A673 (cell line): ENCODE measurements around the gene SHISAL2B. TPM values are rescaled to one million over a fixed set of nuclear protein-coding genes. Genes with fewer than 3 reads are reported as not detected.

Source experiments
- BruUV-seq: library from RNA; stranded (reverse); fragments of 400-500 nt; replicated peaks from 2 replicates; lab custom pipeline; 2021; lab: Mats Ljungman, UMichigan
- CTCF ChIA-PET: fragments of 300-600 bp; sonication (Branson Sonifier 250); formaldehyde crosslinking; loops from one replicate; lab custom pipeline; 2022; ENCODE audit warnings: antibody characterized with exemption; lab: Charles Lee
- POLR2A ChIA-PET: fragments of 300-600 bp; sonication (Branson Sonifier 250); formaldehyde crosslinking; loops from one replicate; lab custom pipeline; 2022; ENCODE audit warnings: antibody characterized with exemption; ENCODE audit not compliant: low non-redundant PET; lab: Charles Lee
- DNase-seq: peaks from one replicate; pipeline ENCODE4 v3.0.0-alpha.2; 2015; ENCODE audit warnings: low spot score
- H3K27ac ChIP-seq: fragments of 200-600 bp; sonication (generic); 2 replicates; pipeline ENCODE4 v1.5.1; 2016; ENCODE audit warnings: mixed run types, low read depth, mild to moderate bottlenecking, mixed read lengths, antibody characterized with exemption, low read length; ENCODE audit not compliant: poor library complexity, severe bottlenecking
- H3K27me3 ChIP-seq: fragments of 200-600 bp; sonication (generic); replicated peaks from 2 replicates; pipeline ENCODE4 v1.6.1; 2017; ENCODE audit warnings: mixed run types, low read depth, mild to moderate bottlenecking, mixed read lengths, antibody characterized with exemption, low read length; ENCODE audit not compliant: insufficient read depth, poor library complexity
- H3K36me3 ChIP-seq: fragments of 200-600 bp; sonication (generic); 2 replicates; pipeline ENCODE4 v1.6.1; 2016; ENCODE audit warnings: mixed run types, mild to moderate bottlenecking, mixed read lengths, antibody characterized with exemption, low read length; ENCODE audit not compliant: insufficient read depth, poor library complexity, severe bottlenecking
- H3K4me1 ChIP-seq: fragments of 200-600 bp; sonication (generic); 2 replicates; pipeline ENCODE4 v1.6.1; 2017; ENCODE audit warnings: mixed run types, mild to moderate bottlenecking, mixed read lengths, antibody characterized with exemption, low read length; ENCODE audit not compliant: insufficient read depth, poor library complexity, severe bottlenecking
- H3K4me3 ChIP-seq: fragments of 200-600 bp; sonication (generic); 2 replicates; pipeline ENCODE4 v1.5.1; 2016; ENCODE audit warnings: low read depth, mixed run types, mild to moderate bottlenecking, mixed read lengths, low read length; ENCODE audit not compliant: poor library complexity, severe bottlenecking
- H3K9me3 ChIP-seq: fragments of 200-600 bp; sonication (generic); 2 replicates; pipeline ENCODE4 v1.6.1; 2016; ENCODE audit warnings: mixed run types, low read depth, mild to moderate bottlenecking, mixed read lengths, antibody characterized with exemption, low read length; ENCODE audit not compliant: poor library complexity, severe bottlenecking
- CTCF ChIP-seq: fragments of 300-800, 200-600 bp; sonication (generic); conservative IDR thresholded peaks from 2 replicates; pipeline ENCODE4 v1.5.1; 2017; ENCODE audit warnings: low read depth, mild to moderate bottlenecking, antibody characterized with exemption, low read length, moderate library complexity, mixed read lengths
- EZH2 ChIP-seq: fragments of 200-600 bp; sonication (generic); IDR thresholded peaks from 2 replicates; pipeline ENCODE4 v1.6.1; 2017; ENCODE audit warnings: borderline replicate concordance, low read depth, mild to moderate bottlenecking, mixed read lengths, antibody characterized with exemption, low read length; ENCODE audit not compliant: poor library complexity, severe bottlenecking
- intact Hi-C: fragments of 100-400 bp; cut with micrococcal nuclease; formaldehyde crosslinking; loops from one replicate; pipeline ENCODE4 v1.10.0; 2022; ENCODE audit not compliant: unreplicated experiment
- total RNA-seq: library from RNA; stranded (reverse); gene quantifications from 2 replicates; pipeline ENCODE4 v1.2.3, GENCODE V29; 2021

Gene SHISAL2B
- total RNA-seq, 1 experiment from 2014 or later, result not detected

DNA sequence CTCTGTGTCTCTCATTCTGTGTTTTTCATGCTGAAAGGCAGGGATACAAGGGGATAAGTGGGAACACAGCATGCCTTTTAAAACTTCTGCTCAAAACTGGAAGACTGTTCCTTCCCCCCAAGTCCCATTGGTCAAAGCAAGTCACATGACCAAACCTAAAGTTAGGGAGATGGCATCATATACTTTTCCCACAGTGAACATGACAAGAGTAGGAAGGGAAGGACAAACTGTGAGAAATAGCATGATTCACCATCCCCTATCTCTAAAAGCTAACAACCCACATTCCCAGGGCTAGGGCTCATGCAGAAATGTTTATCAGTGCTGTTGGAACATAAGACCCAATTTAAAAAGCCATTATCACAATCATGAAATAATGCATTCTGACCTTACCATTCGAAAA is 24.2 kb upstream of the SHISAL2B start:
- no peaks in the 10 kb centered on the region for H3K4me1 ChIP-seq
- H3K4me3 ChIP-seq, result no peak overlapping the region
- no peak for DNase-seq
- BruUV-seq, result no TSS peak
- ChIA-PET CTCF (no interaction called here), POLR2A (no interaction called here)
- no peak for TF ChIP-seq EZH2
- no peak for TF ChIP-seq CTCF
- no peaks in the 10 kb centered on the region for H3K36me3 ChIP-seq
- no peak overlapping the region for H3K27ac ChIP-seq
- intact Hi-C loops, result no loop called here
- H3K27me3 ChIP-seq, result no peaks in the 10 kb centered on the region
- no peaks in the 10 kb centered on the region for H3K9me3 ChIP-seq

DNA sequence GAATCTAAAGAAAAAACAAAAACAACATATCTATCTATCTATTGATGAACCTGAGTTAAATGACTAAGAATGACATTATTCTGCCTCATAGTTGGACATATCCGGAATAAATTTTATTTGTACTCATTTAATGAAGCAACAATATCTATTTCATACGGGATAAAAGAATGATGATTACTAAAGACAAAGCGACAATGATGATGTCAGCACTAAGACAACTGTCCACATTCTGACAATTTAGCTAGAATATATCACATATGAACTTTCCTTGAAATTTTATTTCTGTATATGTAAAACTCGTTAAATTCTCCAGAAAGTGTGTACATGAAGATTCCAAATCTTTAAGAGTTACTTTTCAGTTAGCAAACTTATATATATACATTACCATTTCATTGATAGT is 23.2 kb upstream of the SHISAL2B start:
- Histone ChIP-seq H3K9me3 (no peaks in the 10 kb centered on the region), H3K27me3 (no peaks in the 10 kb centered on the region), H3K4me3 (no peak overlapping the region), H3K36me3 (no peaks in the 10 kb centered on the region), H3K4me1 (no peaks in the 10 kb centered on the region), H3K27ac (no peak overlapping the region)
- CTCF ChIA-PET, result no interaction called here
- DNase-seq, result no peak
- TF ChIP-seq CTCF (no peak), EZH2 (no peak)
- intact Hi-C loops, result no loop called here
- no TSS peak for BruUV-seq
- POLR2A ChIA-PET, result no interaction called here

DNA sequence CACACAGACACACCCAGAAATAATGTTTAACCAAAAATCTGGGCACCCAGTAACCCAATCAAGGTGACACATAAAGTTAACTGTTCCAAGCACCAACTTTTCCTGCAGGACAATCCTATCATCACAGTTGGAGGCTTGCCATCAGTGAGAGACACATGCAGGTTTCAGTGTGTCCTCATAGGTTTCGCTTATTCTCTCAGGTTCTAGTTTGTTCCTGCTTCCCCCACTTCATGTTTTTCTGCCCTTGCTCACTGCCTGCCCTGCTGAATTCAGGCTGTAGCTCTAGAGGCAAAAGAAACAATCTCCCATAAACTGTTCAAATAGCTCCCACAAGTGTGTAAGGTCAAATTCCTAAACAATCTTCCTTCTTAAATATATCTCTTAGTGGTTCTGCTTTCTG is 20.0 kb upstream of the SHISAL2B start:
- ChIA-PET CTCF (no interaction called here), POLR2A (no interaction called here)
- Histone ChIP-seq H3K4me3 (no peak overlapping the region), H3K9me3 (no peaks in the 10 kb centered on the region), H3K27ac (no peak overlapping the region), H3K27me3 (no peaks in the 10 kb centered on the region), H3K4me1 (no peaks in the 10 kb centered on the region), H3K36me3 (no peaks in the 10 kb centered on the region)
- no TSS peak for BruUV-seq
- no peak for TF ChIP-seq CTCF
- TF ChIP-seq EZH2, result no peak
- intact Hi-C loops, result no loop called here
- no peak for DNase-seq
